Vagina (tissue), 2 donors: Measurements from ENCODE around the gene SLC22A17. TPM values are rescaled to one million over a fixed set of nuclear protein-coding genes. Genes with fewer than 3 reads are reported as not detected.

ENCODE experiments used
- DNase-seq, 2 donors: peaks; one replicate each; pipeline ENCODE4 v3.0.0-alpha.2; 2017; ENCODE audit errors: extremely low spot score in 2 of 2
- H3K27ac ChIP-seq: fragments of 200-600 bp; sonication (generic); one replicate; pipeline ENCODE4 v1.5.1; 2019
- H3K27me3 ChIP-seq: fragments of 200-600 bp; sonication (generic); one replicate; pipeline ENCODE4 v1.5.1; 2019
- H3K36me3 ChIP-seq, 2 donors: fragments of 200-600 bp; sonication (generic); one replicate each; pipeline ENCODE4 v1.5.1; 2017 to 2019
- H3K4me1 ChIP-seq: fragments of 200-600 bp; sonication (generic); one replicate; pipeline ENCODE4 v1.5.1; 2019
- H3K4me3 ChIP-seq, 2 donors: fragments of 200-600 bp; sonication (generic); 1 replicate in 1 of 2; 2 replicates in 1 of 2; pipeline ENCODE4 v1.5.1; 2016 to 2019
- H3K9me3 ChIP-seq: fragments of 200-600 bp; sonication (generic); one replicate; pipeline ENCODE4 v1.5.1; 2019
- CTCF ChIP-seq, 3 experiments: fragments of 450-650 bp in 2 of 3; fragments of 200-600 bp in 1 of 3; sonication (generic) in 1 of 3; IDR thresholded peaks; one replicate each; pipeline ENCODE4 v1.5.1; 2017 to 2019; ENCODE audit warnings: antibody characterized with exemption in 3 of 3, mild to moderate bottlenecking in 2 of 3, moderate library complexity in 2 of 3
- POLR2A ChIP-seq, 2 donors: fragments of 450-650 bp; IDR thresholded peaks; one replicate each; pipeline ENCODE4 v1.6.1; 2017; ENCODE audit warnings: antibody characterized with exemption in 2 of 2, mild to moderate bottlenecking in 2 of 2, moderate library complexity in 2 of 2
- POLR2AphosphoS5 ChIP-seq, 2 donors: sonication (generic); formaldehyde crosslinking; IDR thresholded peaks; one replicate each; pipeline ENCODE4 v1.9.0; 2017; ENCODE audit warnings: antibody characterized with exemption in 2 of 2, mild to moderate bottlenecking in 2 of 2, low read depth in 1 of 2; ENCODE audit not compliant: insufficient read depth in 1 of 2
- intact Hi-C: fragments of 100-400 bp; cut with DNase I; formaldehyde crosslinking; loops from one replicate; pipeline ENCODE4 v1.15.1; 2023
- total RNA-seq: library from RNA; depleted of rRNA; stranded (reverse); fragments of >200 nt; gene quantifications from one replicate; pipeline ENCODE4 v1.2.3, GENCODE V29; 2016

The SLC22A17 gene
- total RNA-seq, 1 donor from 2014 or later, result 37.8 TPM

- intact Hi-C loops, result no loop called here
- Histone ChIP-seq H3K9me3 (no peaks in the 10 kb centered on the region), H3K27me3 (no peaks in the 10 kb centered on the region), H3K36me3 (no peaks in the 10 kb centered on the region), H3K4me3 (no peak overlapping the region), H3K4me1 (no peaks in the 10 kb centered on the region), H3K27ac (no peak overlapping the region)
- TF ChIP-seq POLR2AphosphoS5 (IDR thresholded peaks at IDR 0.05; ENCODE audit: insufficient read depth in 1 of 2, low read depth in 1 of 2), result no peak
- TF ChIP-seq POLR2A (IDR thresholded peaks at IDR 0.05), result no peak
- no peak for TF ChIP-seq CTCF (IDR thresholded peaks at IDR 0.05)
- DNase-seq, result no peak
Measured at GRCh38 chr14:23375527-23376251, 23.0 kb upstream of the SLC22A17 start.

GRCh38 chr14:23373041-23373440 is 20.4 kb upstream of the SLC22A17 start:
- no peaks in the 10 kb centered on the region for H3K36me3 ChIP-seq
- H3K9me3 ChIP-seq, result no peaks in the 10 kb centered on the region
- TF ChIP-seq POLR2A (IDR thresholded peaks at IDR 0.05), result no peak
- TF ChIP-seq CTCF (IDR thresholded peaks at IDR 0.05), result no peak
- TF ChIP-seq POLR2AphosphoS5 (IDR thresholded peaks at IDR 0.05; ENCODE audit: insufficient read depth in 1 of 2, low read depth in 1 of 2), result no peak
- intact Hi-C loops, result no loop called here
- no peaks in the 10 kb centered on the region for H3K27me3 ChIP-seq
- no peak for DNase-seq
- no peak overlapping the region for H3K4me3 ChIP-seq
- no peak overlapping the region for H3K27ac ChIP-seq
- no peaks in the 10 kb centered on the region for H3K4me1 ChIP-seq

GRCh38 chr14:23372509-23372908 is 19.8 kb upstream of the SLC22A17 start, which contains the start of gene IL25:
Gene IL25 (plus strand): TSS chr14:23372809.
- no peak for TF ChIP-seq POLR2A (IDR thresholded peaks at IDR 0.05)
- TF ChIP-seq POLR2AphosphoS5 (IDR thresholded peaks at IDR 0.05; ENCODE audit: insufficient read depth in 1 of 2, low read depth in 1 of 2), result no peak
- TF ChIP-seq CTCF (IDR thresholded peaks at IDR 0.05), result no peak
- no peaks in the 10 kb centered on the region for H3K9me3 ChIP-seq
- DNase-seq, result no peak
- H3K36me3 ChIP-seq, result no peaks in the 10 kb centered on the region
- no peak within 1 kb of the TSS for H3K27ac ChIP-seq
- H3K4me3 ChIP-seq, result no peak within 1 kb of the TSS
- peaks cover 3% of the 10 kb centered on the region for H3K4me1 ChIP-seq
- intact Hi-C loops, result no loop called here
- no peaks in the 10 kb centered on the region for H3K27me3 ChIP-seq

GRCh38 chr14:23371865-23372264 is 19.2 kb upstream of the SLC22A17 start:
- TF ChIP-seq POLR2A (IDR thresholded peaks at IDR 0.05), result no peak
- no peak for TF ChIP-seq CTCF (IDR thresholded peaks at IDR 0.05)
- no peak for TF ChIP-seq POLR2AphosphoS5 (IDR thresholded peaks at IDR 0.05; ENCODE audit: insufficient read depth in 1 of 2, low read depth in 1 of 2)
- DNase-seq, result no peak
- Histone ChIP-seq H3K27me3 (no peaks in the 10 kb centered on the region), H3K27ac (no peak overlapping the region), H3K4me1 (peaks cover 10% of the 10 kb centered on the region), H3K36me3 (no peaks in the 10 kb centered on the region), H3K9me3 (no peaks in the 10 kb centered on the region), H3K4me3 (no peak overlapping the region)
- intact Hi-C loops, result no loop called here

GRCh38 chr14:23370221-23370620 is 17.5 kb upstream of the SLC22A17 start:
- TF ChIP-seq POLR2AphosphoS5 (IDR thresholded peaks at IDR 0.05; ENCODE audit: insufficient read depth in 1 of 2, low read depth in 1 of 2) (no peak), CTCF (IDR thresholded peaks at IDR 0.05) (no peak), POLR2A (IDR thresholded peaks at IDR 0.05) (no peak)
- no peak overlapping the region for H3K27ac ChIP-seq
- H3K36me3 ChIP-seq, result no peaks in the 10 kb centered on the region
- intact Hi-C loops, result no loop called here
- no peak overlapping the region for H3K4me3 ChIP-seq
- H3K9me3 ChIP-seq, result no peaks in the 10 kb centered on the region
- no peaks in the 10 kb centered on the region for H3K27me3 ChIP-seq
- DNase-seq, result no peak
- peaks cover 12% of the 10 kb centered on the region for H3K4me1 ChIP-seq
